HG02610 (cell line): ENCODE measurements around the gene CLCN3.
"Not testable (repeated sequence)": the region's sequence is repeated elsewhere in the genome, so short reads cannot be mapped to it uniquely, and the experiment has no call there.

Experiments
- ATAC-seq: cut with Tn5 transposase; IDR thresholded peaks from one replicate; pipeline ENCODE4 v1.9.1; 2021; ENCODE audit warnings: mild to moderate bottlenecking, moderate library complexity; ENCODE audit not compliant: unreplicated experiment

The CLCN3 gene

DNA sequence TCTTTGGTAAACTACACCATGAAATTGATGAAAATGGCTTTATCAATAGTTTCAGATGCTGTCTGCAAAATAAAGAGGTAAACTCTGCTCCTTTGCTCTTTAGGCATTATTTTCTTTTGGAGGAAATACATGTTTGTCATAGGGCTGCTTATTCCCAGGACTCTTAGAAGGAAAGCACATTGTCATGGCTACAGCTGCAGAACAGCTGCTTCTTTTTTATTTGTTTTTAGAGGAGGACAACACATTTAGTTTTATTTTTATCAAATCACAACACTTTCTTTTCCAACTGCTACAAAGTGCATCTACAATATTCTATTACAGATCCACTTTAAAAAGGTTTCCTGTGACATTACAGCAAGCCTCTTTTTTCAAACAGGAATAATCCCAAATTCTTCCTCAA, 150.0 kb downstream of the CLCN3 start:
- ATAC-seq: no peak

DNA sequence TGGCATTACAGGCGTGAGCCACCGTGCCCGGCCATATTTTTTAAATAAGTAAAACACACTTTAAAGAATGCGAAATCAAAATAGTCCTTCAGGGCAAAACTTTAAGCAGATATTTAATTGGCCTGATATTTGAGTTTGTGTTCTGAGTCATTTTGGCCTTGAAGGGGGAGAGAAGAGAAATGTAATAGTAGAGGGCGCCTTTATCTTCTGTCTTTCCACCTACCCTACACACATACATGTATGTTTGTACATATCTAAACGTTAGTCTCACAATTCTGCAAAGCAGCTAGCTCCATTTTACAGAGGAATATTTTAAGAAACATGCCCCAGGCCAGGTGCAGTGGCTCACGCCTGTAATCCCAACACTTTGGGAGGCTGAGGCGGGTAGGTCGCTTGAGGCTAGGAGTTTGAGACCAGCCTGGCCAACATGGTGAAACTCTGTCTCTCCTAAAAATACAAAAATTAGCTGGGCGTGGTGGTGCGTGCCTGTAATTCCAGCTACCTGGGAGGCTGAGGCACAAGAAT, 151.2 kb downstream of the CLCN3 start:
- ATAC-seq: not testable (repeated sequence)
